HUES6 (cell line): ENCODE measurements around the gene PLS1.
"Not testable (repeated sequence)": the region's sequence is repeated elsewhere in the genome, so short reads cannot be mapped to it uniquely, and the experiment has no call there.

Experiments
- H3K27ac ChIP-seq: 2 replicates; pipeline ENCODE4 v1.7.0; 2013; ENCODE audit warnings: low read depth, mild to moderate bottlenecking, low read length, inconsistent platforms
- H3K27me3 ChIP-seq: 2 replicates; pipeline ENCODE4 v1.6.1; 2013; ENCODE audit warnings: low read length; ENCODE audit not compliant: control insufficient read depth, insufficient read depth
- H3K36me3 ChIP-seq: 2 replicates; pipeline ENCODE4 v1.6.1; 2013; ENCODE audit warnings: low read length; ENCODE audit not compliant: control insufficient read depth, insufficient read depth
- H3K4me1 ChIP-seq: 2 replicates; pipeline ENCODE4 v1.6.1; 2013; ENCODE audit warnings: low read length; ENCODE audit not compliant: control insufficient read depth, insufficient read depth
- H3K4me3 ChIP-seq: 2 replicates; pipeline ENCODE4 v1.5.1; 2013; ENCODE audit warnings: low read depth, low read length
- H3K9ac ChIP-seq: one replicate; pipeline ENCODE4 v1.6.1; 2013; ENCODE audit warnings: mild to moderate bottlenecking, low read length
- H3K9me3 ChIP-seq: 2 replicates; pipeline ENCODE4 v1.6.1; 2013; ENCODE audit warnings: low read depth, low read length; ENCODE audit not compliant: control insufficient read depth, insufficient read depth

PLS1 gene

GRCh38 chr3:142725357-142725739 is 129.2 kb downstream of the PLS1 start:
- Histone ChIP-seq H3K27ac (no peak overlapping the region), H3K9me3 (no peaks in the 10 kb centered on the region), H3K9ac (peak overlapping the region; percentile 73), H3K27me3 (no peaks in the 10 kb centered on the region), H3K36me3 (no peaks in the 10 kb centered on the region), H3K4me1 (no peaks in the 10 kb centered on the region), H3K4me3 (peak overlapping the region; percentile 81)

DNA sequence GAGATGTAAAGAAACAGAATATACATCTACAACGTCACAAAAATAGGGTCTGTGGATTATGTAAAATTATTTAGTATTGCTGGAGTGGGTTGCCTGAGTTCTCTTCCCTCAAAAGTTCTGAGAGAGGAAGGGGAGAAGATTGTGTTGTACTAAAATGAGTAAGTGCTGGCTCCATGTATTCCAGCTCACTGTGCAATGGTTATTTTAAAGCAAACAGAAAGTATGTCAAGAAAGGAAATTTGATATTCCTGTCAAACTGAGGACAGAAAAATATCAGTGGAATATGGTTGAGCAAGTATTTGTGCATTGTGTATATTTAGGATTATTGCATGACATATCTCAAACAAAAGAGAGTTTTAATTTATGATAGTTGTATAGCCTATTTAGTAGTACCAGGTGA is 129.8 kb downstream of the PLS1 start:
- Histone ChIP-seq H3K36me3 (no peaks in the 10 kb centered on the region), H3K9me3 (no peaks in the 10 kb centered on the region), H3K27ac (no peak overlapping the region), H3K9ac (no peak overlapping the region), H3K4me1 (no peaks in the 10 kb centered on the region), H3K27me3 (no peaks in the 10 kb centered on the region), H3K4me3 (peak overlapping the region; percentile 81; the same call in 1 of the 2 replicates)

DNA sequence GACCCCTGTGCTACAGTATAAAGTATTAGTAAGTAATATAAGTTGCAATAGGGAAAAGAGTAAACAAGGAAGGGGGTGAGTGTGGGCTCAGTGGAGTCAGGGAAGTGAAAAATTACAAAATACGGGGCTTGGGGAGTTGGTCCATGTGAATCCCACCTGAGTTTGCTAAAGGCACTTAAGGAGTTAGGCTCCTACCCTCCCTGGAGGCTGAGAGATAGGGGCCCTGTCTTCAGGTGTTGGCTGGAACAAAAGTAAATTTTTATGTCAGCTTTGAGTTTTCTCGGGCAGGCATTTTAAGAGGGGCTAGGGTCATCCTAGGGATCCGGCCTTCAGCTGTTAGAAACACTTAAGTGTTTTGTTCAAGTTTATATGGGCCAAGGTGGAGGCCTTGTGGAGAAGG is 135.9 kb downstream of the PLS1 start:
- Histone ChIP-seq H3K27me3 (no peaks in the 10 kb centered on the region), H3K4me1 (peaks cover 10% of the 10 kb centered on the region), H3K9ac (no peak overlapping the region), H3K27ac (no peak overlapping the region), H3K4me3 (no peak overlapping the region), H3K9me3 (no peaks in the 10 kb centered on the region), H3K36me3 (no peaks in the 10 kb centered on the region)

DNA sequence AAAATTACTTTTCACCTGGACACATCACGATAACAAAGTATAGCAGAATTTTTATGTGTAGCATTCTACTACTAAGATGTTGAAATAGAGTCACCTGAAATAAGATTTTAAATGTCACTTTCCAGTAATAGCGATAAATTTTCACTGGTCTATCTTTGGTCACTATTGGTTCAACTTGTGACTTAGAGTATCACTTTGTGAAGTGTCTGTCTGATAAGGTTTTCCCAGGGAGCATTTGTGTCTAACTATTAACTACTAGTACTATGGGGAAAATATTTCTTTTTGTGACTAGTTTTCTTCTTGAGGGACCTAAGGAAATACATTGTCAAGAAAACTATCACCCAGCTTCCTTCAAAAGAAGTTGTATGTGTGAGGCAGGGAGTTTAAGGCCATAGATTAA is 138.6 kb downstream of the PLS1 start:
- no peaks in the 10 kb centered on the region for H3K36me3 ChIP-seq
- H3K9ac ChIP-seq = no peak overlapping the region
- H3K27ac ChIP-seq = no peak overlapping the region
- no peaks in the 10 kb centered on the region for H3K9me3 ChIP-seq
- no peak overlapping the region for H3K4me3 ChIP-seq
- H3K27me3 ChIP-seq = no peaks in the 10 kb centered on the region
- H3K4me1 ChIP-seq = peaks cover 12% of the 10 kb centered on the region

- Histone ChIP-seq H3K9ac (no peak overlapping the region), H3K27ac (no peak overlapping the region), H3K27me3 (no peaks in the 10 kb centered on the region), H3K36me3 (no peaks in the 10 kb centered on the region), H3K9me3 (no peaks in the 10 kb centered on the region), H3K4me1 (peaks cover 13% of the 10 kb centered on the region), H3K4me3 (no peak overlapping the region)
Measured at GRCh38 chr3:142735462-142735861, 139.3 kb downstream of the PLS1 start.

DNA sequence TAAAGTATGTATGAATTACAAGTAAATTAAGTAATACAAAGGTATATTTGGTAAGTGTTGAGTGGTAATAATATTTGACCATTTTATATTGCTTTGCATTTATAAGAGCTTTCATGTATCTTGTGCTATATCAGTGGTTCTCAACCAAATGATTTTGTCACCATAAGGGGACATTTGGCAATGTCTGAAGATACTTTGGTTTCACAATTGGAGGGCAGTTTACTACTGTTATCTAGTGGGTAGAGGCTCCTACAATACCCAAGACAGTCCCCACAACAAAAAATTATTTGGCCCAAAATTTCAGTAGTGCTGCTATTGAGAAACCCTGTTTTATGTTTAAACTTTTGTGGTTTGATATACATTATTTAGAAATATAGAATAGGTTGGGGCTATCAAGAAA is 142.2 kb downstream of the PLS1 start:
- Histone ChIP-seq H3K4me1 (peaks cover 4% of the 10 kb centered on the region; the same call in 1 of the 2 replicates), H3K9ac (no peak overlapping the region), H3K9me3 (no peaks in the 10 kb centered on the region), H3K27me3 (no peaks in the 10 kb centered on the region), H3K36me3 (no peaks in the 10 kb centered on the region), H3K4me3 (no peak overlapping the region), H3K27ac (no peak overlapping the region)

DNA sequence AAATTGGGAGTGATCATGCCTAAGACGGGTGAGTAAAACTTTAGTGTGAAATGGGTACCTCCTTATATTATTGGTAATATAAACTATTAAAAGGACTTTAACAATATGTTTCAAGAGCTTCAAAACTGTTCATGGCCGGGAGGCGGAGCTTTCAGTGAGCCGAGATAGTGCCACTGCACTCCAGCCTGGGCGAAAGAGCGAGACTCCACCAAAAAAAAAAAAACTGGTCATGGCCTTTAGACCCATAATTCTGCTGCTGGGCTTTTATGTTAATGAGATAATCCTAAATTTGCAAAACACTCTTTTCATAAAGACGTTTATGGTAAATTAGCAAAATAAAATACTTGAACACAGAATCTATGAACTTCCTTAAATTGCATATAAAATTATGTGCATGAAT is 150.5 kb downstream of the PLS1 start:
- Histone ChIP-seq H3K4me1 (no peaks in the 10 kb centered on the region), H3K27ac (no peak overlapping the region), H3K9me3 (no peaks in the 10 kb centered on the region), H3K27me3 (no peaks in the 10 kb centered on the region), H3K9ac (no peak overlapping the region), H3K36me3 (peaks cover 23% of the 10 kb centered on the region), H3K4me3 (no peak overlapping the region)

GRCh38 chr3:142750531-142750930 is 154.3 kb downstream of the PLS1 start:
- not testable (repeated sequence) for H3K27me3 ChIP-seq, H3K4me1 ChIP-seq, H3K4me3 ChIP-seq, H3K9me3 ChIP-seq, H3K9ac ChIP-seq, H3K27ac ChIP-seq
- H3K36me3 ChIP-seq = peaks cover 21% of the 10 kb centered on the region

GRCh38 chr3:142752605-142753004 is 156.4 kb downstream of the PLS1 start:
- peaks cover 21% of the 10 kb centered on the region for H3K36me3 ChIP-seq
- not testable (repeated sequence) for H3K27me3 ChIP-seq, H3K27ac ChIP-seq, H3K9me3 ChIP-seq, H3K4me1 ChIP-seq, H3K9ac ChIP-seq, H3K4me3 ChIP-seq

DNA sequence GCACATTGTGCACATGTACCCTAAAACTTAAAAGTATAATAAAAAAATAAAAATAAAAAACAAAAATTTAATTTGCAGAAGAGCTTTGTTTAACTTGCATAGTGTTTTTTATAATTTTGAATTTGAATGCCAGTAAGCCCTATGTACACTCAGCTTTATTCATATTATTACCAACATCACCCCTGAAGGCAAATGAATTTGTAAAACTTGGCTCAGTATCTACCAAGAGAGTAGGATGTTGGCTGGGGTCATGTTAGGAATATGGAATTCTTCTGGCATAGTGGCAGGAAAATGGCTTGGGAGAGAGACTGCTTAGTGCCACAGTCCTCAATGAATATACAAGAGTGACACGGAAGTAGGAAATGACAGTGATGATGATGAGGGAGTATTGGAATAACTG is 158.3 kb downstream of the PLS1 start:
- Histone ChIP-seq H3K4me1 (no peaks in the 10 kb centered on the region), H3K36me3 (peaks cover 7% of the 10 kb centered on the region), H3K27ac (no peak overlapping the region), H3K27me3 (no peaks in the 10 kb centered on the region), H3K4me3 (no peak overlapping the region), H3K9ac (no peak overlapping the region), H3K9me3 (no peaks in the 10 kb centered on the region)
